GM18505 (cell line): Measurements from ENCODE around the gene DGCR2.
"Not testable (repeated sequence)": the region's sequence is repeated elsewhere in the genome, so short reads cannot be mapped to it uniquely, and the experiment has no call there.

Source experiments
- ATAC-seq: cut with Tn5 transposase; IDR thresholded peaks from one replicate; pipeline ENCODE4 v1.9.1; 2021; ENCODE audit not compliant: unreplicated experiment
- POLR2A ChIP-seq: IDR thresholded peaks from 4 replicates; pipeline ENCODE4 v1.6.1; 2011; ENCODE audit warnings: borderline replicate concordance; ENCODE audit not compliant: insufficient read depth, insufficient read length; ENCODE audit errors: extremely low read depth

DGCR2 gene

GRCh38 chr22:18995327-18995711 lies 126.9 kb downstream of the DGCR2 start:
- ATAC-seq, result no peak
- no peak for TF ChIP-seq POLR2A

- ATAC-seq, result no peak
These were observed 127.4 kb downstream of the DGCR2 start for GRCh38 chr22:18994701-18995326.

GRCh38 chr22:18994056-18994455 lies 128.2 kb downstream of the DGCR2 start:
- no peak for ATAC-seq

More at GRCh38 chr22:18994701-18995326, 127.4 kb downstream of the DGCR2 start:
- no peak for TF ChIP-seq POLR2A

GRCh38 chr22:18992543-18993198 lies 129.5 kb downstream of the DGCR2 start:
- ATAC-seq, result no peak
- TF ChIP-seq POLR2A, result no peak

More at GRCh38 chr22:18994056-18994455, 128.2 kb downstream of the DGCR2 start:
- TF ChIP-seq POLR2A, result no peak

GRCh38 chr22:18991821-18992442 lies 130.3 kb downstream of the DGCR2 start:
- TF ChIP-seq POLR2A, result no peak
- ATAC-seq, result no peak

GRCh38 chr22:18991138-18991432 lies 131.1 kb downstream of the DGCR2 start:
- no peak for TF ChIP-seq POLR2A
- ATAC-seq, result no peak

GRCh38 chr22:18990355-18991137 lies 131.7 kb downstream of the DGCR2 start:
- no peak for TF ChIP-seq POLR2A
- no peak for ATAC-seq

- no peak for TF ChIP-seq POLR2A
- ATAC-seq, result no peak
These were observed 133.3 kb downstream of the DGCR2 start for GRCh38 chr22:18988958-18989357.

GRCh38 chr22:18987765-18988164 lies 134.4 kb downstream of the DGCR2 start:
- ATAC-seq, result no peak

GRCh38 chr22:18987114-18987513 lies 135.1 kb downstream of the DGCR2 start:
- not testable (repeated sequence) for ATAC-seq

More at GRCh38 chr22:18987765-18988164, 134.4 kb downstream of the DGCR2 start:
- no peak for TF ChIP-seq POLR2A
